Choroid plexus epithelial cell (primary cell): ENCODE data around the gene PIK3R3.

Experiments
- DNase-seq: peaks from one replicate; pipeline ENCODE4 v3.0.0-alpha.2; 2010; ENCODE audit warnings: low read depth
- H3K4me3 ChIP-seq: 2 replicates; pipeline ENCODE4 v1.5.1; 2011; ENCODE audit warnings: low read depth, mild to moderate bottlenecking, control low read depth, low read length, moderate library complexity
- TF ChIP-seq, protein P1 (sequence below): conservative IDR thresholded peaks from 2 replicates; pipeline ENCODE4 v1.5.1; 2011; ENCODE audit warnings: low read depth, mild to moderate bottlenecking, control low read depth, inconsistent platforms, low read length, moderate library complexity

The PIK3R3 gene

DNA sequence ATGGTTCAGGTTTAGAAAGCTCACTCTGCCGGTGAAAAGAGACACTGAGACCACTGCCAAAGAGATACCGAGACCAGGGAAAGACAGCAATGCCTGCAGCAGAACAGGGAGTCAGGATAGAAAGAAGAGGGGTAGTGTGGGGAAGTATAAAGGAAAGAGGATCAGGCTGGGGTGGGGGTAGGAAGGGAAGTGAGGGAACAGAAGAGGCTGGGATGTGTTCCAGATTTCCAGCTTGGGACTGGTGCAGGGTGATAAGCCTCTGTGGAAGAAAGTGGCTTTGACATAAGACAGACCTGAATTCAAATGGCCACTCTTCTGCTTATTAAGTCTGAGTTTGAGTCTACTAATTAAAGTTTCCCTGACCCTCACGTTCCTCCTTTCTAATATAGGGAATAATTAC, 105.9 kb downstream of the PIK3R3 start:
- H3K4me3 ChIP-seq, result no peak overlapping the region
- TF ChIP-seq, protein P1, sequence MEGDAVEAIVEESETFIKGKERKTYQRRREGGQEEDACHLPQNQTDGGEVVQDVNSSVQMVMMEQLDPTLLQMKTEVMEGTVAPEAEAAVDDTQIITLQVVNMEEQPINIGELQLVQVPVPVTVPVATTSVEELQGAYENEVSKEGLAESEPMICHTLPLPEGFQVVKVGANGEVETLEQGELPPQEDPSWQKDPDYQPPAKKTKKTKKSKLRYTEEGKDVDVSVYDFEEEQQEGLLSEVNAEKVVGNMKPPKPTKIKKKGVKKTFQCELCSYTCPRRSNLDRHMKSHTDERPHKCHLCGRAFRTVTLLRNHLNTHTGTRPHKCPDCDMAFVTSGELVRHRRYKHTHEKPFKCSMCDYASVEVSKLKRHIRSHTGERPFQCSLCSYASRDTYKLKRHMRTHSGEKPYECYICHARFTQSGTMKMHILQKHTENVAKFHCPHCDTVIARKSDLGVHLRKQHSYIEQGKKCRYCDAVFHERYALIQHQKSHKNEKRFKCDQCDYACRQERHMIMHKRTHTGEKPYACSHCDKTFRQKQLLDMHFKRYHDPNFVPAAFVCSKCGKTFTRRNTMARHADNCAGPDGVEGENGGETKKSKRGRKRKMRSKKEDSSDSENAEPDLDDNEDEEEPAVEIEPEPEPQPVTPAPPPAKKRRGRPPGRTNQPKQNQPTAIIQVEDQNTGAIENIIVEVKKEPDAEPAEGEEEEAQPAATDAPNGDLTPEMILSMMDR, result no peak
- DNase-seq, result no peak

DNA sequence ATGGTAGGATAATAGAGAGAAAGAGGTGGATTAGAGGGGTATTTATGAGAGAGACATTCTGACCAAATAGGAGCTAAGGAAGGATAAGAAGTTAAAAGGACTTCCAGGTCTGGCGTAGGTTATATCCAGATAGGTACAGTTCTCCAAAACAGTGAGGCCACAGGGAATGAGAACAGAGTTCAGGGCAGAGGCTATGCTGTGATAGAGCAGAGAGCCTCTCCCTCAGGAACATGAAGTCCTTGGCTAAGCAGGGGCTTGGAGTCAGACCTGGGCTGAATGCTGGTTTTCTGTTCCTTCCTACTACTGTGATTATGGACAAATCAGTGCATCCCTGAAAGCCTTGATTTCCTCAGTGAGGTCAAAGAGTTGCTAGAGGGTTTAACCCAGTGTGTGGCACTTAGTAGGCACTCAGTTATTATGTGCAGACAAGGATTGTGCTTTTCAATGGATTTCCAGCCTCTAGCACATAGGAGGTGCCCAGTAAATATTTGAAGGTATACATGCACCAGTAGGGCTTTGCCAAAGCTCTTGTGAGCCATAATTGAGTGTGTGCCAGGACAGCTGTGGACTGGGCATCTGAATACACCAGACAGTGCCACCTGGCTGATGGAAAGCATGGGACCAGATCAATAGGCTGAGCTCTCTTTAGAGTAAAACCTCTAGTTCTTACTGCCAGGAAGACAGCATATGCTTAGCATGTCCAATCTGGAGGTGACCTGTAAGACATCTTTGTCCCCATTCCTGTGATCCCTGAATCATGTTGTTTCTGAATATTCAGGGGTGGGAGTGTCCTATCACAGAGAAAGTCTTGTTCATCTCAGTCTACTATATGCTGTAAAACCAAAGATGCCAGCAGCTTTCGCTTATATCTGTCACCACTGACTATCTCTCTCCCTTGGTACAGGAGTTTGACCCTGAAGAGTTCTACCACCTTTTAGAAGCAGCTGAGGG, 111.1 kb downstream of the PIK3R3 start:
- TF ChIP-seq, protein P1, result no peak
- no peak for DNase-seq
- no peak overlapping the region for H3K4me3 ChIP-seq

DNA sequence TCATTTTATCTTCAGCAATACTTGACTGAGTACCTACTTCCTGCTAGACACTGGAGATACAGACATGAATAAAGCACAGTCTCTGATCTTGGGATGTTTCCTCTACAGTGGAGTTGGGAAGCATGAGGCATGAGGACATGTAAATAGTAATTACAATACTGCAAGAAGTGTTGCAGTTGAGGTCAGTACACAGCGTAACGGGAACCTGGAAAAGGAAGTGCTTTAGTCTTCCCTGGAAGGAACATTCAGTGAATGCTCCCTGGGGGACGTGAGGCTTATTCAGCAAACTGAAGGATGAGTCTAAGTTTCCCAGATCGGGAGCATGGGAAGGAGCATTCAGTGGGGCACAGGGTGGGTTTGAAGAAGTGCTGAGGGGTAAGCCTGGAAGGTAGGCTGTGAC, 112.4 kb downstream of the PIK3R3 start:
- DNase-seq, result peak; percentile 28
- TF ChIP-seq, protein P1, result no peak
- H3K4me3 ChIP-seq, result no peak overlapping the region

DNA sequence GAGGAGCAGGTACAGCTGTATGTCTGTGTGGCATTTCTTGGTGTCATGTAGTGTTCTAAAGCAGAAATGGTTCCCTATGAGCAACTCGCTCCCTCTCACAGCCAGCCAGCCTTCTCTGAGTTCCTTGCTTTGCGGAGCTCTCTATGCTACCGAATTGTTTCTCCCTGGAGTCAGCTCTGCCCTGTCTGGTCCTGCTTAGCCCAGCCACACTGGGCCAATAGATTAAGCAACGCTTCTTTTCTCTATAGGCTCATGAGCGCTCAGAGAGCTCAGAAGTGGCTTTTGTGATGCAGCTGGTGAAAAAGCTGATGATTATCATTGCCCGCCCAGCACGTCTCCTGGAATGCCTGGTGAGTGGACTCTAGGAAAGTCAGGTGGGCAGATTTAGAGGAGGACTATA, 113.1 kb downstream of the PIK3R3 start:
- no peak for DNase-seq
- H3K4me3 ChIP-seq, result no peak overlapping the region
- TF ChIP-seq, protein P1, result no peak

DNA sequence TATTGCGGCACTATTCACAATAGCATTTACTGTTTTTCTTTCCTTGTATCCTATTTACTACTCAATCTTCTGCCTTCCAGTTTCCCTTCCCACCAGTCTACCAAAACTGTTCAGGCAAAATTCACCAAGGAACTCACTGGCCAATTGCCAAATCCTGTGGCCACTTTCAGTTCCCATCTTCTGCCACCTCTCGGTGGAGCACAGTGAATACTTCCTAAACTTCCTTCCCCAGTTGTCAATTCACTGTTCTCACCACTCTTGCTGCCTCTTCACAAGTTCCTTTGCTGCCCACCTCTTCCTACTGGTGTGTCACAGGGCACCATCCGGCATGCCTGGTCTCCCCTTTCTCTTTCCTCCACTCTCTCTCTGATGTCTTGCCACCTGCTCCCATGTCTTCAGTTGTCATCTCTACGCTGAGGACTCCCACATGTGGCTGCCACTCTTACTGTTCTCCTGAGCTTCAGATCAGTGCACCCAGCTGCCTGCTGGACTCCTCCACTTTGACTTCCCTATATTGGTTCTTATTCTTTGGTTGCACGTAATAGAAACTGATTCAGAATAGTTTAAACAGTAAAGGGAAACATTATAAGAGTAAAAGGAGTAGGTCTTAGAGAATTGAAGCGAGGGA, 114.4 kb downstream of the PIK3R3 start:
- DNase-seq, result no peak
- H3K4me3 ChIP-seq, result no peak overlapping the region
- TF ChIP-seq, protein P1, result no peak

DNA sequence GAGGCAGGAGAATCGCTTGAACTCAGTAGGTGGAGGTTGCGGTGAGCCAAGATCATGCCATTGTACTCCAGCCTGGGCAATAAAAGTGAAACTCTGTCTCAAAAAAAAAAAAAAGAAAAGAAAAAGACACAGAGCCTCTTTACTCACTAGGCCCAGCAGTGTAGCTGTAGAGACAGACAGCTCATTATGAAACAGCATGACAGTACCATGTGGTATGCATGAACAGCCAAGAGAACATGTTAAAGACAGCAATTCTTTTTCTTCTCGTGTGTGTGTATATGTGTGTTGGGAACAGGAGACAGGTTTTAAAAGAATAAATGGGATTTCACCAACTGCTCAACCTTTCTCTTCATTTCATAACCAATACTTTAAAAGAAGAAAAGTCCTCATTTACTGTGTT, 118.8 kb downstream of the PIK3R3 start:
- TF ChIP-seq, protein P1, result no peak
- H3K4me3 ChIP-seq, result no peak overlapping the region

More for the DNA sequence above, 118.8 kb downstream of the PIK3R3 start:
- DNase-seq, result no peak
